HCT116 (cell line): ENCODE results near the gene HES6.

Experiments
- ATF3 ChIP-seq: IDR thresholded peaks from 2 replicates; pipeline ENCODE4 v1.6.1; 2012
- CTCF ChIP-seq, 3 experiments: fragments of 200-600 bp in 1 of 3; sonication (generic) in 1 of 3; IDR thresholded peaks in 2 of 3; conservative IDR thresholded peaks in 1 of 3; 2 replicates each; pipeline ENCODE4 v1.5.1; 2012 to 2017; ENCODE audit warnings: low read depth in 2 of 3, low read length in 2 of 3, antibody characterized with exemption in 1 of 3, borderline replicate concordance in 1 of 3, control low read depth in 1 of 3, mild to moderate bottlenecking in 1 of 3, mixed read lengths in 1 of 3, mixed run types in 1 of 3, moderate library complexity in 1 of 3; ENCODE audit not compliant: insufficient read depth in 1 of 3
- EZH2 ChIP-seq: fragments of 200-600 bp; sonication (generic); IDR thresholded peaks from 2 replicates; pipeline ENCODE4 v1.6.1; 2017; ENCODE audit warnings: antibody characterized with exemption, mixed run types
- POLR2A ChIP-seq: IDR thresholded peaks from 2 replicates; pipeline ENCODE4 v1.7.0; 2011; ENCODE audit warnings: borderline replicate concordance; ENCODE audit not compliant: insufficient read depth, insufficient read length; ENCODE audit errors: extremely low read depth
- RAD21 ChIP-seq: IDR thresholded peaks from 2 replicates; pipeline ENCODE4 v1.6.1; 2012; ENCODE audit warnings: low read depth, mild to moderate bottlenecking
- REST ChIP-seq: IDR thresholded peaks from 2 replicates; pipeline ENCODE4 v1.6.1; 2012; ENCODE audit warnings: low read depth
- SIN3A ChIP-seq: IDR thresholded peaks from 2 replicates; pipeline ENCODE4 v1.6.1; 2012; ENCODE audit warnings: low read depth
- ZNF274 ChIP-seq: fragments of 200-500 bp; sonication (Bioruptor generic); IDR thresholded peaks from 2 replicates; pipeline ENCODE4 v1.6.1; 2014; ENCODE audit warnings: mild to moderate bottlenecking, low read depth, low read length, inconsistent platforms

- TF ChIP-seq CTCF (IDR thresholded peaks at IDR 0.05 in 2 of 3, conservative IDR thresholded peaks at IDR 0.05 in 1 of 3; ENCODE audit: borderline replicate concordance in 1 of 3, insufficient read depth in 1 of 3, low read depth in 2 of 3, low read length in 2 of 3) = no peak
- no peak for TF ChIP-seq POLR2A
- no peak for TF ChIP-seq EZH2
- TF ChIP-seq SIN3A = no peak
- no peak for TF ChIP-seq REST
- TF ChIP-seq ATF3 = no peak
- TF ChIP-seq RAD21 = no peak
- no peak for TF ChIP-seq ZNF274
These were observed 40.4 kb upstream of the HES6 start for GRCh38 chr2:238280083-238280825.
